Stimulated activated CD8-positive, alpha-beta memory T cell treated with anti-CD3 and anti-CD28 coated beads, Interleukin-12 subunit alpha, Interleukin-12 subunit beta, amount 100 ng/mL, for 24 hours (primary cell): ENCODE results near the gene HSFX4.
"Not testable (repeated sequence)": the region's sequence is repeated elsewhere in the genome, so short reads cannot be mapped to it uniquely, and the experiment has no call there.

ENCODE experiments used
- DNase-seq: peaks from one replicate; pipeline ENCODE4 v3.0.0-alpha.2; 2020; ENCODE audit errors: extremely low read depth

The HSFX4 gene

GRCh38 chrX:149937871-149938426, 8.6 kb downstream of the HSFX4 start:
- DNase-seq, result no peak

- peak; percentile 63 for DNase-seq
Observed at GRCh38 chrX:149938427-149938880, 9.1 kb downstream of the HSFX4 start, which contains the start of gene EOLA2. EOLA2 (minus strand) TSS chrX:149938491; CDS start chrX:149933874, 4,617 bp downstream.

DNA sequence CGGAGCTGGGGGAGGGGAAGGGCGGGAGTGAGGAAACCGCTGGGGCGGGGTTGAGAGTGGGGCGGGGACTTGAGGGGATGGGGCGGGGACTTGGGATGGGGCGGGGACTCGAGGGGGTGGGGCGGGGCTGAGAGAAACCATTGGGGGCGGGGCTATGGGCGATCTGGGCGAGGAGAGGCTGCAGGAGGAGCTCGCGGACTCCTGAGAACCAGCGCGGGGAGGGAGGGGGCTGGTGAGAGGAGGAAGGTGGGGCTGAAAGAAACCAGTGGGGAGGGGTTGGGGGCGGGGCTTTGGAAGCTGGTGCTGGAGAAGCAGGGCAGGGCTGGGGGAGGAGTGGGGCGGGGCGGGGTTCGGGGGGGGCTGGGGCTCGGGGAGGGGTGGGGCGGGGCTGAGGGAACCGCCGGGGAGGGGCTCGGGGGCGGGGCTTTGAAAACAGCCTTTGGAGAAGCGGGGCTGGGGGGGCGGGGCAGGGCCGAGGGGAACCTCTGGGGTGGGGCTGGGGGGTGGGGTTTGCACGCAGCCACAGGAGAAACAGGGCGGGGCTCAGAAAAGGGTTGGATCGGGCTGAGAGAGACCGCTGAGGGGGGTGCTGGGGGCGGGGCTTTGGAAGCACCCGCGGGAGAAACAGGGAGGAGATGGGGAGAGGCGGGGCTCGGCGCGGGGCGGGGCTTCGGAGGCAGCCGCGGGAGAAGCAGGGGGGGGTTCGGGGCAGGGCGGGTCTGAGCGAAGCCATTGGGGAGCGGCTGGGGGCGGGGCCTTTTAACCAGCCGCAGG, 9.7 kb downstream of the HSFX4 start:
- peak; percentile 68 for DNase-seq

GRCh38 chrX:149939655-149939904, 10.2 kb downstream of the HSFX4 start:
- no peak for DNase-seq

GRCh38 chrX:149939905-149940673, 10.7 kb downstream of the HSFX4 start:
- peak; percentile 66 for DNase-seq

DNA sequence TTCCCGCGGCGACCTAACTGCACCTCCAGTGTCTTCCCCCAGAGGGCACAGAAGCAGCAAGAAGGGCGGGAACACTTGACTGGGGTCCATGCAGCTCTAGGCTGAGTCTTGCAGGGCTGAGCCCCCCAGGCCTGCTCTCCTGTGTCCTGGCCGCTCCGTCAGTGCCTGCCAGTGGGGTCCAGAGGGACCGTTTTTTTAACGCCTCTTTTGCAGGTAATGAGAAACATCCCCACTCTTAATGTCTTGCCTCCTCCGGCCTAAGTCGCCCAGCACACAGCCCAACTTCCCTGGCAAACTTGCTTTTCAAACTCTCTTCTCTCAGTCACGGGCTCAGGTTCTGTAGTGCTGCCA, 11.3 kb downstream of the HSFX4 start:
- not testable (repeated sequence) for DNase-seq

- not testable (repeated sequence) for DNase-seq
Observed at GRCh38 chrX:149945087-149945670, 15.8 kb downstream of the HSFX4 start.

GRCh38 chrX:149945820-149946219, 16.4 kb downstream of the HSFX4 start:
- DNase-seq, result not testable (repeated sequence)

DNA sequence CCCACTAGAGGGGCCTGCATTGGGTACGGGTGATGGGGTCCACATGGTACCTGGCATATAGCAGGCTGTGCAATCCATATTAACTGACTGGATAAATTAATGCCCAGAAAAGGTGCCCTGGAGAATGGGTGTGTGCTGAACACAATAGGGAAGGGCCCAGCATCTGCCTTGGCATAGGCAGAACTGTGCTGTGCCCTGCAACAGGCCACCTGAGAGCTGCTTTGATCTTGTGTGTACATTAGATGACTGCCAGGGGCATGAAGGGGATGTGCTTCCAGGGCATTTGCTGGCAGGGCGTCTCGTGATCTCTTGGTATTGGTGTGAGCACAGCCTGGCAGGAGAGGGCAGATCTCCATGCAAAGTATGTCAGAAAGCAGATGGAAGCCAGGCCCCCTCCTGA, 17.6 kb downstream of the HSFX4 start:
- DNase-seq, result not testable (repeated sequence)

- DNase-seq, result no peak
Observed at GRCh38 chrX:149948016-149948415, 18.6 kb downstream of the HSFX4 start.

DNA sequence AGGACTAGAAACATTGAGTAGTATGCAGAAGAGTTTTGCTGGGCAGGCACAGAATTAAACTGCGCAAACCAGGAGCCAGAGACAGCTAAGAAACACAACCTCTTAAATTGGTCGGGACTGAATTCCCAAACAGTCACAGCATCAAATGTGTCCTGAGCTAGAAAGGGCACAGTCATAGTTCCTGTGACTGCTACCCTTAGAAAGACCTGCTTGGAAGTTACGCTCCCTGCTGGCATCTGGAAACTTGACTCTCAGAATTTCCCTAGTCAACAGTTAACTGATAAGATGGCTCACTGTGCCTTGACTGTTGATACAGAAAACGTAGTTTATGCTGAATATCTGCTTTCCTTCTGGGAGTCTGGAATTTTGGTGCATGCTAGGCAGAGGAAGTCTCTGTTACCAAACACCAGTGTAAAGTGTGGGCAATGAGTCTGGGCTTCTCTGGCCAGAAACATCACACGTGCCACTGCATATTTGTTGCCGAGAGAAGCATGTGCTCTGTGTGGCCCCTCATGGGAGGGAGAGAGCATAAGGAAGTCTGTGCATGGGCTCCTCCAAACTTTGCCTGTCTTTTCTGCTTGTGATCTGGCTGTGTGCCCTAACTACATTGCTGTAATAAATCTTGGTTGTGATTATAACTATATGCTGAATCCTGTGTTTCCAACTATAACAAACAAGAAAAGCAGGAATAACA, 20.5 kb downstream of the HSFX4 start:
- no peak for DNase-seq

DNA sequence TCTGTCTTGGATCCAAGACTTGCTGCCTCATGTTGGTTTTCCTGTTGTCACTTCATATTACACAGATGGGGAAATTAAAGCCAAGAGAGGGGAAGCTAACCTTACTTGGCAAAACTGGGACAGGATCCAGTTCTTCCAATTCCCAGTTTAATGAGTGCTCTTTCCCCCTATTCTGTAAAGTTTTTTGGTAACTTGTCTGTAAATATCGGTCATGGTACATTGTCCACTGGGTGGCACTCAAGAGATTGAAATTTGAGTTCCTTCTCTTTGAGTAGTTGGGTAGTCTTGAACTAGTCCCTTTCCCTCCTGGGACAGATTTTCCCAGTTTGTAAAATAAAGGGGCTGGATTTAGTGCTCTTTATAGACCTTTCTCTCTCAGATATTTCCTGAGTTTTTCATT, 21.3 kb downstream of the HSFX4 start:
- no peak for DNase-seq

- no peak for DNase-seq
Observed at GRCh38 chrX:149961572-149961971, 32.2 kb downstream of the HSFX4 start.

GRCh38 chrX:149962010-149962409, 32.6 kb downstream of the HSFX4 start:
- no peak for DNase-seq

DNA sequence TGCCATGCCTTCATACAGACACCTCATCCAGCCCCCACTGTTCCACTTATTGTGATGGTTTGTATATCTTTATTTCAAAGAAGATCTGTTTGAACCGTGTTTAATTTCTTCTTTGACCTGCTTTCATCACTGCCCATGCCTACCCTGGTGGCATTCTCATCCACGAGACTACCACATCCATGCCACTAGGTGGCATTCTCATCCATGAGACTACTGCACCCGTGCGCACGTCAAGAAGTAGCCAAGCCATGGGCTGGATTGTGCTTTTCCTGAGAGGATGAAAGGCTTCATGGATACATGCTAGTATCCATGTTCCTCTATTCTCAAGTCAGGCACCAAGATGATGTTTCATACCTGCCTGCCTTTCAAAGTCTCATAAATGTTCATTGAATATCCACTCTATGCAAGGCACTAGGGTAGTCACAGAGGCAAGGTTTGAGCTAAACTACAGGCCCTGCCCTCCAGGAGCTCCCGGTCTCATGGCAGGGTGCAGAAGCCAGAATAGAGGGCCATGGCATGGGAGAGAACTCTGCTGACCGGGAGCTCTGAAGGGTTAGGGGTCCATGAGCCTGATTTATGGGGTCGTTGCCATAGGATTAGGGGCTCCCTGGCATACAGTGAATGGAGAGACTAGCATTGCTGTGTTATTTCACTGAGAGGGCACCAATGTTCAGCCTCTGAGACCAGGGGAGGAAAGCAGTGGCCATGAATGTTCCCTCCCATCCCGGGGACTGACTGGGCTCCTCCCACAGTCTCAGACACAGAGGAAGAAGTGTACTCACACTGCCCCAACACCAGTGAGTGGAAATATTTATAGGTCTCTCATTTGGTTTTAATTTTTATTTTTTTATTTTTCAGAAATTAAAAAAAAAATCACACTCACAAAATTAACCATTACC, 33.7 kb downstream of the HSFX4 start:
- no peak for DNase-seq

DNA sequence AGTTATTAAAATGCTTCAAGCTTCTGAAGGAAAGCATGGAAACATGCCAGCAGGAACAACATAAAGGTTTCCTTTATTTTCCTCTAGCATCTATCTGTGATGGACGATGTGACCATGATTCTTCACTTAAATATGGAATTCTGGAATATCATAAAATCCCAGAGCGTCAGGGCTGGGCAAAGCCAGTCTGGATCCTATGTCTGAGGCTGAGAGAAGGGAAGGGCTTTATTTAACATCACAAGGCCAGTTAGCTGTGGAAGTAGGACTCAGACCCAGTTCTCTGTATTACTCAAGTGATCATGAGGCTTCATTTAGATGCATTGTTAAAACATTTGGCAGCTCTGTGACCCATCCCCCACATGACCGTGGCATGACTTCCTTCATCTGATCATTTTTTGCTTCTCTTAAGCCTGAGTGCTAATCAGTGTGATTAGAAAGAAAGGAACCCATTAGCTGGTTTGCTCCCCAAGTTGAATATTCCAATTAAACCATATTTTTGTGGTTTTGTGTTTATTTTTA, 49.8 kb downstream of the HSFX4 start:
- DNase-seq, result no peak
